Occipital lobe (tissue), 2 donors: Measurements from ENCODE around the gene EOMES. TPM values are rescaled to one million over a fixed set of nuclear protein-coding genes. Genes with fewer than 3 reads are reported as not detected.

Source experiments
- DNase-seq: peaks from one replicate; lab custom pipeline; 2025; lab: John Stamatoyannopoulos, UW
- total RNA-seq: library from RNA; depleted of rRNA; stranded (reverse); fragments of >200 nt; gene quantifications from one replicate; pipeline ENCODE4 v1.2.3, GENCODE V29; 2014

EOMES gene
- total RNA-seq, 1 donor from 2014 or later = 14.5 TPM

DNA sequence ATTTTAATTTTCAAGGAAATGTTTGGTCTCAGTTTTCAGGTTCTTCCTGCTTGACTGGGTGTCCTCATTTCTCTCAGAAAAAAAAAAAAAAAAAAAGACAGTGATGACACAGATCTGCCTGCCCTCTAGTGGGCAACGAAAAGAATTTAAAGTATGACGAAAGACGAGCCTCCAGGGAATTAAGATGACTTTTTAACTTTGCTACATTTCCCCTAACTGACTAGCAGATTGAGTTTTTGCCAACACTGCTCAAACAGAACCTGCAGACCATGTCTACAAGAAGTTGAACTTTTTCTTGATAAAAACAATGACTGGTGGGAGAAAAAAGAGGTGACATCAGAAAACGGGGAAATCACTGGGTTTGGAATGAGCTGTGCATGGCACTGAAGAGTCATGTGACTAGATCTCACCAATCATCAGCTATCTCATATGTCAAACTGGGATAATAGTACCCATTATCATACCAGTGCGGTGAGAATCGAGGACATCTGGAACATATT, 40.8 kb downstream of the EOMES start:
- DNase-seq = no peak

GRCh38 chr3:27680517-27681246, 41.4 kb downstream of the EOMES start:
- DNase-seq = no peak

DNA sequence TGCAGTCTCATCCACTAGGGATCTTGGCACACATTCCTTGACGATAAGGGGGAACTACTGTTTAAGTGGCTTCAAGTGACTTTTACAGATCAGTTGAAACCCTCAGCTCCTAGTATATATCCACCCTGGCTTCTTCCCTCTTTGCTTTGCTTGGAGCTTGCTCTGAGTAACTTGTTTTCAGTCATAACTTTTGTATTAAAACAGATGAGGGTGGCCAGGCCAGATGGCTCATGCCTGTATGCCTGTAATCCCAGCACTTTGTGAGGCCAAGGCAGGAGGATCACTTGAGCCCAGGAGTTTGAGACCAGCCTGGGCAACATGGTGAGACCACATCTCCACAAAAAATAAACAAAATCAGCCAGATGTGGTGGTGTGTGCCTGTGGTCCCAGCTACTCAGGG, 42.4 kb downstream of the EOMES start:
- no peak for DNase-seq

GRCh38 chr3:27678234-27678633, 43.9 kb downstream of the EOMES start:
- no peak for DNase-seq

- DNase-seq = no peak
Observed at GRCh38 chr3:27677565-27677964, 44.6 kb downstream of the EOMES start.

- no peak for DNase-seq
Observed at GRCh38 chr3:27675287-27675686, 46.8 kb downstream of the EOMES start.

GRCh38 chr3:27673701-27674100, 48.4 kb downstream of the EOMES start:
- no peak for DNase-seq

DNA sequence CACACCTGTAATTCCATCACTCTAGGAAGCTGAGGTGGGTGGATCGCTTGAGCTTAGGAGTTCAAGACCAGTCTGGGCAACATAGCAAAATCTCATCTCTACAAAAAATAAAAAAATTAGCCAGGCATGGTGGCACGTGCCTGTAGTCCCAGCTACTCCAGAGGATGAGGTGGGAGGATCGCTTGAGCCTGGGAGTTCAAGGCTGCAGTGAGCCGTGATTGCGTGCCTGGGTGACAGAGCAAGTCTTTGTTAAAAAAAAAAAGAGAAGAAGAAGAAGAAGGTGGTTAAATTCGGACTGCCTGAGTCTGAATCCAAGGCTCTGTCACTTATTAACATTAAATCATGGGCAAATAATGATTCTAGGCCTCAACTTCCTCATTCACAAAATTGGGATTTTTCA, 51.0 kb downstream of the EOMES start:
- DNase-seq = no peak

- DNase-seq = no peak
Observed at GRCh38 chr3:27670619-27671018, 51.5 kb downstream of the EOMES start.

DNA sequence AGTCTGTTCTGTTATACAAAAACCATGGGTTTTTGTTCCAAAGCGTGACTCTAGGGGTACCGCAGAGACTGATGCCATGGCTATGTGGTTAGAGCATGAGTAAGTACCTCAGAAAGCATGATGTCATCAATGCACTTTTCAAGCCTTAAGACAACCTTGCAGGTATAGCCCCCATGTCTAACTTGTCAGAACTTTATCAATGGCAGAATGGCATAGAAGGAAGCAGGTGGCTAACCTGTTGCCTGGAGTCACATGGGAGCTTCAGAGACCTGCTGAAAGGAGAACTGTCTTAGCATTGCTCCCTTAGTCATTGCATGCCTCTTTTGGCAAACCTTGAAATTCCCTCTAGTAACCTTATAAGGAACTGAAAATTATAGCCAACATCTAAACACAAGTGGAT, 52.5 kb downstream of the EOMES start:
- no peak for DNase-seq

- no peak for DNase-seq
Observed at GRCh38 chr3:27667751-27668150, 54.4 kb downstream of the EOMES start.

DNA sequence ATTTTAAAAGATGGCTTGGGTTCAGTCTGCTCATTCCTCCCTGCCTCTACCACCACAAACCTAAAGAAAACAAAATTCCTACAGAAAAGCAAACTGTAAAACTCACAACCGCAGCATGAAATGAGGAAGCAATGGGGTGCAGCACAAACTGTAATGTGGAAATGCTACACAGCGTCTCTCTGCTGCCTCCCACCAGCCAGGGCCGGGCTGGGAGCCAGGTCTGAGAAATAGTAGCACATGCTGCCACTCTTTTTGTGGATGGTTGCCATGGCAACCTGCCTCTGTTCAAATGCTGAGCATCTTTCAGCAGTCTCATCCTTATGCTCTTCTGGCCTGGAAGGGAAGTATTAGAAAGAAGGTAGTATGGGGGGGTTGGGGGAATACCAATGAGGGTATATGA, 55.4 kb downstream of the EOMES start:
- DNase-seq = peak; percentile 90

DNA sequence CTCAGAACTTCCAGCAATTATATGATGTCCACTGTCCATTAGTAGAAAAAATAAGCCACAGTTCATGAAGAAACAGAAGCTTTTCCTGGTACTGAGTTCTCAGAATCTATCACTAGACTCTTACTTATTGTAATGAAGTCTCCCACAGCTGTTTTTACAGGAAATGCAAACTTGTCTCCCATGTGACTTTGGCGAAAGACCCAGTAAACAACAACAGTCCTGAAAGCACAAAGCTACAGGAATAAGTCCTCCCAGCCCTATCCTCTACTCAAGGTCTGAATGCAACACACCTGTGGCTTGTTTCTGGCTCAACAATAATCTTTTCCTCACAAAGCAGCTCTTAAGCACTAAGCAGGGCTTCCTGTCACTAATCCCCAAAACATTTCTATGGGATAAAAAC, 55.9 kb downstream of the EOMES start:
- DNase-seq = no peak

Other genes with a start within 250 kb of the EOMES start
- 438 TPM for gene SLC4A7, start 237.9 kb downstream of the EOMES start, total RNA-seq